Measurements from ENCODE around the gene DYRK4. TPM values are rescaled to one million over a fixed set of nuclear protein-coding genes. Genes with fewer than 3 reads are reported as not detected.
A peak's percentile ranks its signal among the peaks of the same experiment; 100 is the strongest.

The DYRK4 gene
- total RNA-seq, 1 donor from 2014 or later: 30.1 TPM

DNA sequence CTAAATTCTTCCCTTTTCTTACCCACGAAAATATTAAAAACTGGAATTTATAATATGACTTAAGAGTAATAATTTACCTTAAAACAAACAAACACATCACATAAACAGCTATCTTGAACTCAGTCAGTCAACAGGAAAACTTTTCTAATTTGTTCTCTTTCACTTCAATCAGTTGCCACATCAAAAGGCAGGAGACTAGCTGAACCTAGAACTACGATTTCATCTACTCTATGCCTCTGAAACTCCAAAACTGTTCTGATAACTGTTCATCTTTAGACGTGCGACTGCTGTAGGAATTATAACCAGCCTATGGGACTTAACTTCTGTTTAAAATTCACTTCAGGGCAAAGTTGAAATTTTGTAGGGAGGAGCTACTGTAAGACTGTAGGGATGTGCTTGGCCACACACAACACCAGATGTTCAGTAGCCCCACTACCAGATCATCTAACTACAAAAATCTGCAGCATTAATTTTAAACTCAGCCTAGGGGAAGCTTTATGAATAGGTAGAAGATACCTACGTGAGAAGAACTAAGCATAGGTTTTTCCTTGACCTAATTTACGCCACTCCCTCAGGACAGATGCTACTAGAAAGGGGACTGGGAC is 30.9 kb upstream of the DYRK4 start:
- H3K4me3 ChIP-seq: no peak overlapping the region
- H3K27ac ChIP-seq: no peak overlapping the region
- DNase-seq (no peak), ATAC-seq (no peak)
- peaks cover 52% of the 10 kb centered on the region for H3K36me3 ChIP-seq
- H3K27me3 ChIP-seq: no peaks in the 10 kb centered on the region
- no peaks in the 10 kb centered on the region for H3K9me3 ChIP-seq
- no peaks in the 10 kb centered on the region for H3K4me1 ChIP-seq
- intact Hi-C loops (cut with DNase I): no loop called here
- TF ChIP-seq, protein P1, sequence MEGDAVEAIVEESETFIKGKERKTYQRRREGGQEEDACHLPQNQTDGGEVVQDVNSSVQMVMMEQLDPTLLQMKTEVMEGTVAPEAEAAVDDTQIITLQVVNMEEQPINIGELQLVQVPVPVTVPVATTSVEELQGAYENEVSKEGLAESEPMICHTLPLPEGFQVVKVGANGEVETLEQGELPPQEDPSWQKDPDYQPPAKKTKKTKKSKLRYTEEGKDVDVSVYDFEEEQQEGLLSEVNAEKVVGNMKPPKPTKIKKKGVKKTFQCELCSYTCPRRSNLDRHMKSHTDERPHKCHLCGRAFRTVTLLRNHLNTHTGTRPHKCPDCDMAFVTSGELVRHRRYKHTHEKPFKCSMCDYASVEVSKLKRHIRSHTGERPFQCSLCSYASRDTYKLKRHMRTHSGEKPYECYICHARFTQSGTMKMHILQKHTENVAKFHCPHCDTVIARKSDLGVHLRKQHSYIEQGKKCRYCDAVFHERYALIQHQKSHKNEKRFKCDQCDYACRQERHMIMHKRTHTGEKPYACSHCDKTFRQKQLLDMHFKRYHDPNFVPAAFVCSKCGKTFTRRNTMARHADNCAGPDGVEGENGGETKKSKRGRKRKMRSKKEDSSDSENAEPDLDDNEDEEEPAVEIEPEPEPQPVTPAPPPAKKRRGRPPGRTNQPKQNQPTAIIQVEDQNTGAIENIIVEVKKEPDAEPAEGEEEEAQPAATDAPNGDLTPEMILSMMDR (IDR thresholded peaks at IDR 0.05): no peak

DNA sequence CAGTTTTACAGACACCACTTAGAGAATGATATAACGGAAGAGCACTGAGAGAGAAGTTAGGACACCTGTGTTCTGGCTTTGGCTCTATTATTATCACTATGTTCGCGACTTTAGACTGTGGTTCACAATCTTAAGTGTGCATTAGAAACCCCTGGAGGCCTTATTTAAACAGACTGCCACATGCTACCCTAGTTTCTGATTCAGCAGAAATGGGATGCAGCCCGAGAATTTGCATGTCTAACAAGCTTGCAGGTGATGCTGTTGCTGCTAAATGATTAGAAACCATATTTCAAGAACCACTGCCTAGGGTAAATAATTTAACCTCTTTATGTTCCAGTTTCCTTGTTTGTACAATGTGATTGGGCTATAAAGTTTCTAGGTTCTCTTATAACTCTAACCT is 26.9 kb upstream of the DYRK4 start:
- DNase-seq (no peak), ATAC-seq (no peak)
- H3K27ac ChIP-seq: no peak overlapping the region
- H3K9me3 ChIP-seq: no peaks in the 10 kb centered on the region
- H3K4me1 ChIP-seq: peaks cover 16% of the 10 kb centered on the region
- TF ChIP-seq, protein P1 (IDR thresholded peaks at IDR 0.05): no peak
- H3K27me3 ChIP-seq: no peaks in the 10 kb centered on the region
- intact Hi-C loops (cut with DNase I): no loop called here
- H3K4me3 ChIP-seq: no peak overlapping the region
- peaks cover 34% of the 10 kb centered on the region for H3K36me3 ChIP-seq

DNA sequence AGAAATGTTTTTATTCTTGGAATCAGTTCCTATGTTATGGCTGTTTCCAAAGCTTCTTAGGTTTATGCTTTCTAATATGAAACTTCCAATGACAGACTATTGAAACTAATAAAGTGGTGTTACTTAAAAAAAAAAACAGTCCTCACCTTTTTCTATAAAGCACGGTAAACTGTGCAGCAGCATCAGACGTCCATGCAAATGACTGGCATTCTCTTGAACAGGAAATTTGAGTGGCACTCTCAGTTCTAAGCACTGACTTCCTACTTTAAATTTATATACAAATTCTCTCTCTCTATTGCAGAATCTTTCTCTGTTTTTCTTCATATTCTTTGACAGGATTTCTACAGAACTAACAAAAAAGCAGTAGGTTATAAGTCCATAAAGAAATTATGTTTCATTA is 26.1 kb upstream of the DYRK4 start:
- Histone ChIP-seq H3K36me3 (peaks cover 31% of the 10 kb centered on the region), H3K27me3 (no peaks in the 10 kb centered on the region), H3K27ac (no peak overlapping the region), H3K4me1 (peaks cover 16% of the 10 kb centered on the region), H3K9me3 (no peaks in the 10 kb centered on the region), H3K4me3 (no peak overlapping the region)
- TF ChIP-seq, protein P1 (IDR thresholded peaks at IDR 0.05): no peak
- ATAC-seq (no peak), DNase-seq (no peak)
- intact Hi-C loops (cut with DNase I): no loop called here

DNA sequence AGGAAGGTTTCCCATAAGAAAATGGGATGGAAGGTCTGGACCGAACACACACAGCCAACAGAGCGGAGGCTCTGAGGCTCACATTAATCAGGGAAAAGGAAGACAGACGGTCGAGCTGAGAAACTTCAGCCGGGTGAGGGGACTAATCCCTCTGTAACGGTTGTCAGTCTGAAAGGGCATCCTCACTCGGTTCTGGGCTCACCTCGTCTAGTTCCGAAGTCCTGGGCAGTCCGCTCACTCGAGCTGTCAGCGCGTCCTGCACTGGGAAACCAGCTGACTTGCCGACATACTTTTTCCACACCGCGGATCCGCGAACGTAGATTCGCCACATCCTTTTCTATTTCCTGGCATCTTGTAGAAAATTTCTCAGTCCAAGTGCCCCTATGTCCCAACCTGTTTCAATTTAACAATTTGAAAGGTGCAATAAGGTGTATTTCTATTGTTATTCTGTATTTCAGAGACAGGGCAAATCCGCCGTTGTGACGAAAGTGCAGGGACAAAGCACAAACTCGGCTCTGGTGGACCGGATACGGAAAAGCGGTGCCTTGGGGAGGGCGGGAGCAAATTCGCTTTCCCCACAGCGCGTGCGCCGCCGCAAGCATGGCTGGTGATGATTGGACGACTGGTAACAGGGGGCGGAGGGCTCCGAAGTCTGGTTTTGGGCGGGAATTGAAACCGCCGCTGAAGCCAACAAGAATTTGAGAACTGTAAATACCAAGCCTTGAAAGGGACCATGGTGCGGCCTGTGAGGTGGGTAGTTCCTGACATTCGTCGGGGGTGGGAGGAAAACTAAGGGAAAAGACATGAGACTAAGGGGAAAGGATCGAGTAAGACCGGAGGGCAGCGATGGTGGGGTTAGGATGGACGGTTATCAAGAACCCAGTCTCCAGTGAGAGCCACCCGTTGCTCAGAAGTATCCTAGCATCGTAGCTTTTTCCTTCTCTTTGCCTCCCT is 23.5 kb upstream of the DYRK4 start, which contains the start of gene RAD51AP1:
RAD51AP1 (plus strand) TSS at position 684 of the 954 bp plus-strand sequence; CDS start at position 734, 50 bp downstream.
- H3K36me3 ChIP-seq: peaks cover 17% of the 10 kb centered on the region
- peak within 1 kb of the TSS; percentile 68 for H3K4me3 ChIP-seq
- peak; percentile 97 for DNase-seq
- ATAC-seq: peak; percentile 100
- H3K9me3 ChIP-seq: no peaks in the 10 kb centered on the region
- H3K27me3 ChIP-seq: no peaks in the 10 kb centered on the region
- intact Hi-C loops (cut with DNase I): no loop called here
- peak within 1 kb of the TSS; percentile 96 for H3K27ac ChIP-seq
- peaks cover 16% of the 10 kb centered on the region for H3K4me1 ChIP-seq
- TF ChIP-seq, protein P1 (IDR thresholded peaks at IDR 0.05): no peak

DNA sequence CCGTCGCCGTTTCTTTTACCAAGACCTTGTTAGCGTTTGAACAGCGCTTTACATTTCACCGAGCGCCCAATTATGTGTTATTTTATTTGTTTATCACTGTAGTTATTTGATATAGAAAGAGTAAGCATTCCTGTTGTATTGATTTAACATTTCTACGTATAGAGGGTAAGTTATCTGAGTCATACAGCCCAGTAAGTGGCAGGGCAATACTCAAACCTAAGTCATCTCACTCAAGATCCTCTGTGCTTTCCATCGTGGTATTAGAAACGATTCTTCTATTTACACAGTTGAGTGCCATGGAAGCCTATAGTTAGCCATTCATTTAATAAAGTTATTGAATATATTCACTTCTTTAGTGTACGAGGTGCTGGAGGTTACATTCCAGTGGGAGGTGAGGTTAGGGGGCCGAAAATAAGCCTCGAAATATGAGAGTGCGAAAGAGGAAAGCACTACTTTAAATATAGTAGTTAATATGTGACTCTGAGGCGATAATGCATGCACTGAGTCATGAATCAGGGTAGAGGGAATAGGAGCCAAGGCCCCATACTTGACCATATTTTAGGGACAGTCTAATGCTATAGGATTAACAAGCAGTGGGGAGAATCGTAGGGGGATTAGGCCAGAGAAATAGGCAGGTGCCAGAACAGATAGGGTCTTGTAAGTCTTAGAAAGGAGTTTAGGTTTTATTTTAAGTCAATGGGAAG is 22.7 kb upstream of the DYRK4 start:
- intact Hi-C loops (cut with DNase I): no loop called here
- Histone ChIP-seq H3K36me3 (peaks cover 8% of the 10 kb centered on the region), H3K4me3 (peak overlapping the region; percentile 68), H3K4me1 (peaks cover 16% of the 10 kb centered on the region), H3K9me3 (no peaks in the 10 kb centered on the region), H3K27me3 (no peaks in the 10 kb centered on the region), H3K27ac (no peak overlapping the region)
- TF ChIP-seq, protein P1 (IDR thresholded peaks at IDR 0.05): no peak
- ATAC-seq (no peak), DNase-seq (no peak)
